GM18873 (cell line): ENCODE data around the gene LRPPRC.
"Not testable (repeated sequence)": the region's sequence is repeated elsewhere in the genome, so short reads cannot be mapped to it uniquely, and the experiment has no call there.

Experiments
- ATAC-seq: cut with Tn5 transposase; IDR thresholded peaks from one replicate; pipeline ENCODE4 v1.9.1; 2021; ENCODE audit warnings: mild to moderate bottlenecking, moderate library complexity, moderate number of reproducible peaks; ENCODE audit not compliant: unreplicated experiment, low FRiP score

Gene LRPPRC

GRCh38 chr2:43924463-43924862 lies 71.3 kb downstream of the LRPPRC start:
- no peak for ATAC-seq

- ATAC-seq, result not testable (repeated sequence)
These were observed 84.5 kb downstream of the LRPPRC start for GRCh38 chr2:43911136-43911790.

GRCh38 chr2:43906448-43907109 lies 89.2 kb downstream of the LRPPRC start:
- ATAC-seq, result no peak

GRCh38 chr2:43905871-43906270 lies 89.9 kb downstream of the LRPPRC start:
- ATAC-seq, result no peak

GRCh38 chr2:43905371-43905803 lies 90.4 kb downstream of the LRPPRC start:
- ATAC-seq, result no peak

- ATAC-seq, result no peak
These were observed 96.2 kb downstream of the LRPPRC start for GRCh38 chr2:43899589-43899988.

GRCh38 chr2:43898838-43899346 lies 96.9 kb downstream of the LRPPRC start:
- no peak for ATAC-seq

- no peak for ATAC-seq
These were observed 97.5 kb downstream of the LRPPRC start for GRCh38 chr2:43898134-43898837.

- ATAC-seq, result no peak
These were observed 98.3 kb downstream of the LRPPRC start for GRCh38 chr2:43897492-43897891.

- no peak for ATAC-seq
These were observed 98.9 kb downstream of the LRPPRC start for GRCh38 chr2:43896906-43897305.

- no peak for ATAC-seq
These were observed 101.0 kb downstream of the LRPPRC start for GRCh38 chr2:43894743-43895142.

- no peak for ATAC-seq
These were observed 104.9 kb downstream of the LRPPRC start for GRCh38 chr2:43890855-43891254.

- ATAC-seq, result no peak
These were observed 106.4 kb downstream of the LRPPRC start for GRCh38 chr2:43889416-43889815.

- no peak for ATAC-seq
These were observed 108.6 kb downstream of the LRPPRC start for GRCh38 chr2:43887176-43887575.

- ATAC-seq, result no peak
These were observed 110.6 kb downstream of the LRPPRC start for GRCh38 chr2:43885132-43885632.

- no peak for ATAC-seq
These were observed 111.1 kb downstream of the LRPPRC start for GRCh38 chr2:43884689-43885088.

GRCh38 chr2:43882312-43882711 lies 113.5 kb downstream of the LRPPRC start:
- no peak for ATAC-seq

- ATAC-seq, result no peak
These were observed 114.8 kb downstream of the LRPPRC start for GRCh38 chr2:43880952-43881351.

- no peak for ATAC-seq
These were observed 115.3 kb downstream of the LRPPRC start for GRCh38 chr2:43880471-43880870.

GRCh38 chr2:43879261-43879660 lies 116.5 kb downstream of the LRPPRC start:
- ATAC-seq, result no peak

GRCh38 chr2:43877782-43878464 lies 117.9 kb downstream of the LRPPRC start:
- ATAC-seq, result peak; percentile 55
